NCI-H2107 treated with DMSO at 0.1 percent for 48 hours (cell line): ENCODE data around the gene POLR3E.
"Not testable (repeated sequence)": the region's sequence is repeated elsewhere in the genome, so short reads cannot be mapped to it uniquely, and the experiment has no call there.

ENCODE experiments used
- DNase-seq: peaks from one replicate; lab custom pipeline; 2025; ENCODE audit not compliant: unreplicated experiment; lab: John Stamatoyannopoulos, UW

POLR3E gene

DNA sequence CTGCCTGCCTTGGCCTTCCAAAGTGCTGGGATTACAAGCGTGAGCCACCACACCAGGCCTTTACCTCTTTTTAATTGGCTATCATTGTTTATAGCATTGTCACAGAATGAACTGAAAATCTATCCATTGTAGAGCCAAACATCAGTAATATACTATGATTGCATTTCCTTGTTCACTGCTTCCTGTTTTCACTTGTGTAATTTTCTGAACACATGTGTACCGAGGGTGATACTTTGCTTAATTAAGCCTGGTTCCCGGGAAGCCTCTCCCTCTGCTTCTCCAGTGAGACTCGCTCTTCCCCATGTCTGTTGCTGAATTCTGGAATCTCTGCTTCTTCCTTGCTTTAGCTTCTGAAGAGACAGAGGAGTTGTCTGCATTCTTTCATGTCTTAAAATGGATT is 33.1 kb downstream of the POLR3E start:
- DNase-seq, result no peak

DNA sequence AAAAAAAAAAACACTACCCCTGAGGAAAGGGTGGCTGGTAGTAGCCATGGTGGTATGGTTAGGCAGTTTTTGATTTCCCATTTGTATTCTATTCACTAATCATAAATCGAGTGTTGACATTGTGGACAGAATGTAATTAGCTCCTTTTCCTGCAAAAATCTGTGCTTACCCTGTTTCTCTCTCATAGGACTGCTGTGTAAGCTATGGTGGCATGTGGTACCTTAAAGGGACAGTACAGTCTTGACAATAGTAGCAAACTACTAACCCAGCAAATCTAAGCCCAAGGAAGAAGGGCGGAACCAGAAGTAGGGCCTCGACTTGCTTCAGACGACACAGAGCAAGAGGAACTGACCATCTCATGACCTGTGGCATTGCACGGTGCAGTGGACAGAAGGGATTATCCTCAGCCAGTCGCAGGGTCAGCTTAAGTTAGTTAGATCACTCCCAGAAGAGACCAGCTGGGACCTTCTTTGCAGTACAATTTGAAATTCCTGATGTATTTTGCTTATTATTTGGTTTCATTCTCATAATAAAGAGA is 36.3 kb downstream of the POLR3E start:
- no peak for DNase-seq

- DNase-seq, result no peak
These were observed 38.5 kb downstream of the POLR3E start for GRCh38 chr16:22335668-22336246.

- DNase-seq, result no peak
These were observed 39.4 kb downstream of the POLR3E start for GRCh38 chr16:22336581-22336980.

- DNase-seq, result no peak
These were observed 39.8 kb downstream of the POLR3E start for GRCh38 chr16:22337045-22337444.

DNA sequence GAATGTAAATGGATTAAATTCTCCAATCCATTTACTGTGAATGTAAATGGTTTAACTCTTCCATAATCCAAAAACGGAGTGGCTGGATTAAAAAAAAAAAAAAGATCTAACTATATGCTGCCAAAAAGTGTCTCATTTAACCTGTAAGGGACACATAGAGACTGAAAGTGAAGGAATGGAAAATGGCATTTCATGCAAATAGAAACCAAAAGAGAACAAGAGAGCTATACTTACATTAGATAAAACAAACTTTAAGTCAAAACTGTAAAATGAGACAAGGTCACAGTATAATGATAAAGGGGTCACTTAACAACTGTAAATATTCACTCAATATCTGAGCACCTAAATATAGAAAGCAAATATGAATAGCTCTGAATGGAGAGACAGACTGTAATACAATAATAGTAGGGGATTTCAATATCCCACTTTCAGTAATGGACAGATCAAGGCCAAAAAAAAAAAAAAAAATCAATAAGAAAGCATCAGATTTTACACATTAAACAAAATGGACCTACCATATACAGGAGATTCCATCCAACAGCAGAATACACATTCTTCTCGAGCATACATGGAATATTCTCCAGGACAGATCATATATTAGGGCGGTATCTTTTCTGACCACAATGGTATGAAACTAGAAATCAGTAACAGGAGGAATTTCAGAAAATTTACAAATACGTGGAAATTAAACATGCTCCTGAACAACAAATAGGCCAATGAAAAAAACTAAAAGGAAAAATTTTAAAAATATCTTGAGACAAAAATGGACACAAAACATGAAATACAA is 40.8 kb downstream of the POLR3E start:
- DNase-seq, result no peak

GRCh38 chr16:22340945-22341344 is 43.7 kb downstream of the POLR3E start:
- no peak for DNase-seq

- DNase-seq, result no peak
These were observed 44.9 kb downstream of the POLR3E start for GRCh38 chr16:22342082-22342481.

DNA sequence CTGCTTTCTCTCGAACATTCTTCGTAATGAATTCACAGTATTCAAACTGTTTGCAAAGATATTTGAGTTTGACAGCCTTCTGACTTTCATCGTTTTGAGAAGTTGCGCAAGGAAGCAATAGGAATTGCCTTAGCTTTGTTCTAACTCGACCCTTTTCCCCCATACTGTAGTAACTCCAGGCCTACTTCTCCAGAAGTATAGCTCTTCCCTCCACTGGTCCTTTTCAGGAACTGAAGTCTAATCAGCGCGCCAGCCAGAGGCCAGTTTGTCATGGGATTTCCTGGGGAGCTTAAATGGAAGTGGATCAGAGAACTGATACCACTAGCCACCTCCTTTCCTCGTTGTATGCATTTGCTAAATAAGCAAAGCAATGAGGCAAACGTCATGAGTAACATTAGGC is 49.3 kb downstream of the POLR3E start:
- DNase-seq, result no peak

DNA sequence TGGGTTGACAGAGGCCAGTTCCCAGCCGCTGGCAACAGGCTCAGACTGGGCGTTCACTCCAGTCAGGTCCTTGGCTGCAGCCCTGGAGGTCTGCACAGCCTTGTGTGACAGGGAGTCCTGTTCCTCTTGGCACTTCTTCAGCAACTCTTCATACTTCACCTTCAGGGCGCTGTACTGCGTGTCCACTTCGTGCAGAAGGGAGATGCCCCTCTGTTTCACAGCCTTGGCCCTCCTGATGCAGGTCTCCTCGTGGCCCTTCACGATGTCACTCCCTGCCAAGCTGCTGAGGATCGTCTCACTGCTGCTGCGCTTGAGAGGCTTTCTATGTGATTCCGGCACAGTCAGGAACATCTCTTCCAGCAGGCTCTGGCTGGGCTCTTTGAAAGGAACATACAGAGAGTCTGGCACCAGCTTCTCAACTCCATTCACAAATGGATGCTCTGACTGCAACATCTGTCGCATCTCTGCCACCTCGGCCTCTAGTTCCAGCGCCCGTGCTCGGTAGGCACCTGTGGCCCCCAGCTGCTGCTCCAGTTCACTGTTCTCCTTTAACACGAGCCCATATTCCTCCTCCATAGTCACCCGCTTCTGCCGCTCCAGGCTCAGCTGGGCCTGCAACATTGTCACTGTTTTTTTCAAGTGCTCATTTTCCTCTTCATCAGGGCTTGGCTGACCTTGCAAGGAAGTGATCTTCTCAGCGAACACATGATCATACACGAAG is 50.1 kb downstream of the POLR3E start:
- DNase-seq, result no peak

DNA sequence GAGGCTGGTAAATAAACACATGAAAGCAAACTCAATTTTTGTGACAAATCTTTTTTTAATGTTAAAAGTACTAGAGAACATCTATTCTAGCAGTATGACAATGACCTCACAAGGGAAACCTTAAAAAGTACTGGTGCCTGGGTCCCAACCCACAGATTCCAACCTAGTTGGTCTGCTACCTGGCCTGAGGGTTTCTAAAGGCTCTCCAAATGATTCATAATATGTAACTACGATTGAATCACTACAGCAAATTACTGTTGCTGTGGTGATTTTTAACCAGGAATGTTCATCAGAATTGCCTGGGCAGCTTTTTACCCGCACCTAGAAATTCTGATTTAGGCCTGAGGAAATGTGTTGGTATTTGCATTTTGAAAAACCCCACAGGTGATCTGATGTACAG is 51.1 kb downstream of the POLR3E start:
- no peak for DNase-seq

GRCh38 chr16:22351017-22351416 is 53.8 kb downstream of the POLR3E start:
- not testable (repeated sequence) for DNase-seq

DNA sequence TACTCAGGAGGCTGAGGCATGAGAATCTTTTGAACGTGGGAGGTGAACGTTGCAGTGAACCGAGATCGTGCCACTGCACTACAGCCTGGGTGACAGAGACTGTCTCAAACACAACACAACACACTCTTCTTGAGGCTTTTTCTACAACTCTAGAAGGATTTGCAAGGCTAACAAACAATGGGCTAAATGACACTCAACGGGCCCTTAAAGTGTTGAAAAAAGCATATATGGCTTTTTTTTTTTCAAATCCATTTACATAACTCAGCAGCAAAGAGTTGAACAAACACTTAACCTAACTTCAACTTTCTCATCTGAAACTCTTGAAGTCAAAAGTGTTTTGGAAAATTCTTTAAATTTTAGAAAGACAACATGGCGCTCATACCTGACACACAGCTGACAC is 54.9 kb downstream of the POLR3E start:
- DNase-seq, result no peak

DNA sequence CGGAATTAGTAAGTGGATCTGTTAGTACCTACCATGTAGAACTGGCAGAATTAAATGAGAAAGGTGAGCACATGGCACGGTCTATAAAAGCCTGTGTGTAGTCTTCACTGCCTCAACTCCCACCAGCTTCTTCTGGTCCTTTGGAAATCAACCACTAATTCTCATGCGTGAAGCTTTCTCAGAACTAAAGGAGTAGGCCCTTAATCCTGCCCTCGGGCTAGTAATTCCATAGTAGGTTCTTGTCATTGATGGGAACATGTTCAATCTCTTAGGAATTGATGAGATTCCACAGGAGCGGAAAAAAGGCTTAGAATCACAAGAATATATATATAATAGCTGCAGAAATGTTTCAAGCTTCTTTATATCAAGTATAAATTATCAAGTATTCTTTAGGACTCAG is 55.5 kb downstream of the POLR3E start:
- no peak for DNase-seq

DNA sequence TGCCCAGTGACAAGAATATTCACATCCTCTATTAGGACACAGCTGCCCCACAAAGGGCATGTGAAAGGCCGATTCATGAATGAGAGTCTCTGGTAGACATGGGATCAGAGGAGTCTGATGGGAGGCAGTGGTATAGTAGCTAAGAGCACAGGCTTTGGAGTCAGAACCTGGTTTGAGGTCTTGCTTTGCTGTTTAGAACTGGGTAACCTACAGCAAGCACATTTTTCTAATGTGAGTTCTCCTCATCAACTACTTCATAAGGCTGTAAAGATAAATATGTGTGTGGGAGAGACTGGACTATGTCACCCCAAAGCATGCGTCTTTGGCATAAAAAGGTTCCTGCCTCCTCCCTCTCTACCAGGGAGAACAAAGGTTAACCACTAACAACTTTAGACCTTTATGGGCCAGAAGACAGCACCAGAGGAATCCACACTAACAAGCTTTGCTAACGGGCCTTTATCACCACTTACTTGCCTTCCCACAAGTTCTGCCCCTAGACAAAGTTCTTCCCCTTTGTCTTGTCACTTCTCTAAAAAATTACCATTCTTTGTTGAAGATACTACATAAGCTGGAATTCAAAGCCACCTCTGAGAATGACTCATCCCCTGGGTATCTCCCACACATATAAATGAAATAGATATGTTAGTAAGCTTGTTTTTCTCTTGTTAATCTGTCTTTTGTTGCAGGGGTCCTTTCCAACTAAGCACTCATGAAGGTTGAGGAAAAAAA is 56.1 kb downstream of the POLR3E start:
- DNase-seq, result no peak

DNA sequence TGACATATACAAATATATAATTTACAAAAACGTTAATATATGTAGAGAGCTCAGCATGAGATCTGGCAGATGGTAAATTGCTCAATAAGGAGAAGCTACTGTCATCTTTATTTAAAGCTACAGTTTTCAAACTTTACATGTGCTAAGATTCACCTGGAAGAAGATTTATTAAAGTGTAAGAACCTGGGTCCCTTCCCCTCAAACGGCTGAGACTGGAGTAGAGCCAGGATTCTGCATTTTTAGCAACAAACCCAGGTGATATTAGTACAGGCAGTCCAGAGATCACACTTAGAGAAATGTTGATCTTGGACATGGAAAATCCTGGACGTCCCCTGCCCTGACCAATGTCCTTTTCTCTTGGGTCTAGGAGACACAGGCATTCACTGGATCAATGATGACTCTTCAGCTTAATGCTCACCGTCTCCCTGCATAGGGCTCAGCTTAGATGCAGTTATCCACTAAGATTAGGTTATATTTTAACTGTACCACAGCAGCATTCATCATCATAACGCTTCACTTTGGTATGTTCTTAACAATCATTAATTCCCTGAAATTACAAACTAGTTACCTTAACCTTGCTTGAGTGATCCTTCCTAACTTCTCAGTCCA is 56.8 kb downstream of the POLR3E start:
- no peak for DNase-seq

- DNase-seq, result no peak
These were observed 58.3 kb downstream of the POLR3E start for GRCh38 chr16:22355487-22355908.

- no peak for DNase-seq
These were observed 59.9 kb downstream of the POLR3E start for GRCh38 chr16:22356930-22357634.

GRCh38 chr16:22357635-22357971 is 60.4 kb downstream of the POLR3E start:
- DNase-seq, result no peak

- DNase-seq, result no peak
These were observed 60.8 kb downstream of the POLR3E start for GRCh38 chr16:22358000-22358399.
